Loucy (cell line): ENCODE data around the gene ADCY4.

Experiments
- H2AFZ ChIP-seq: fragments of 200-600 bp; sonication (generic); 2 replicates; pipeline ENCODE4 v1.6.0; 2016; ENCODE audit warnings: antibody characterized with exemption, mild to moderate bottlenecking, low read length, moderate library complexity
- H3F3A ChIP-seq: fragments of 200-600 bp; 2 replicates; pipeline ENCODE4 v1.6.0; 2016; ENCODE audit warnings: antibody characterized with exemption, low read depth, mild to moderate bottlenecking
- H3K27me3 ChIP-seq: fragments of 200-600 bp; sonication (generic); 2 replicates; pipeline ENCODE4 v1.6.1; 2014; ENCODE audit warnings: low read length, mild to moderate bottlenecking; ENCODE audit not compliant: insufficient read depth, poor library complexity, severe bottlenecking
- H3K36me3 ChIP-seq: fragments of 200-600 bp; sonication (generic); 2 replicates; pipeline ENCODE4 v1.6.1; 2016; ENCODE audit warnings: low read length; ENCODE audit not compliant: insufficient read depth
- H3K4me1 ChIP-seq: fragments of 200-600 bp; sonication (generic); 2 replicates; pipeline ENCODE4 v1.5.1; 2014; ENCODE audit warnings: low read length, mild to moderate bottlenecking; ENCODE audit not compliant: insufficient read depth, poor library complexity, severe bottlenecking
- H3K4me2 ChIP-seq: fragments of 200-600 bp; sonication (generic); 2 replicates; pipeline ENCODE4 v1.6.0; 2014; ENCODE audit warnings: antibody characterized with exemption, low read length, low read depth, mild to moderate bottlenecking; ENCODE audit not compliant: poor library complexity, severe bottlenecking
- H3K4me3 ChIP-seq: fragments of 200-600 bp; sonication (generic); 2 replicates; pipeline ENCODE4 v1.5.1; 2014; ENCODE audit warnings: low read length, mild to moderate bottlenecking, mixed read lengths; ENCODE audit not compliant: poor library complexity, severe bottlenecking
- H3K79me2 ChIP-seq: fragments of 200-600 bp; sonication (generic); 2 replicates; pipeline ENCODE4 v1.6.1; 2014; ENCODE audit warnings: low read length; ENCODE audit not compliant: insufficient read depth
- H3K9ac ChIP-seq: fragments of 200-600 bp; sonication (generic); 2 replicates; pipeline ENCODE4 v1.6.0; 2014; ENCODE audit warnings: mild to moderate bottlenecking, low read depth, low read length, moderate library complexity; ENCODE audit not compliant: poor library complexity, severe bottlenecking
- H3K9me2 ChIP-seq: fragments of 200-600 bp; sonication (generic); replicated peaks from 2 replicates; pipeline ENCODE4 v1.6.1; 2016; ENCODE audit warnings: low read depth, low read length, mixed read lengths
- H3K9me3 ChIP-seq: fragments of 200-600 bp; sonication (generic); 2 replicates; pipeline ENCODE4 v1.6.1; 2014; ENCODE audit warnings: mild to moderate bottlenecking, antibody characterized with exemption, low read length, low read depth; ENCODE audit not compliant: insufficient read depth
- H4K20me1 ChIP-seq: fragments of 200-600 bp; sonication (generic); 2 replicates; pipeline ENCODE4 v1.6.0; 2014; ENCODE audit warnings: antibody characterized with exemption, low read length, mild to moderate bottlenecking; ENCODE audit not compliant: insufficient read depth, poor library complexity, severe bottlenecking
- CTCF ChIP-seq: fragments of 200-600 bp; sonication (generic); conservative IDR thresholded peaks from 2 replicates; pipeline ENCODE4 v1.5.1; 2014; ENCODE audit warnings: mild to moderate bottlenecking, antibody characterized with exemption, low read length
- EZH2phosphoT487 ChIP-seq: fragments of 200-600 bp; IDR thresholded peaks from 2 replicates; pipeline ENCODE4 v1.6.1; 2018; ENCODE audit warnings: antibody characterized with exemption, mild to moderate bottlenecking, moderate library complexity, borderline replicate concordance

ADCY4 gene

GRCh38 chr14:24286996-24287395 lies 47.9 kb downstream of the ADCY4 start:
- Histone ChIP-seq H3K9me2 (no peaks in the 10 kb centered on the region), H4K20me1 (no peaks in the 10 kb centered on the region), H3K9ac (no peak overlapping the region), H3K4me2 (no peak overlapping the region), H3K27me3 (no peaks in the 10 kb centered on the region), H2AFZ (no peak overlapping the region), H3K4me1 (no peaks in the 10 kb centered on the region), H3K79me2 (no peaks in the 10 kb centered on the region), H3K4me3 (no peak overlapping the region), H3K9me3 (no peaks in the 10 kb centered on the region), H3K36me3 (peaks cover 4% of the 10 kb centered on the region; the same call in 1 of the 2 replicates), H3F3A (no peaks in the 10 kb centered on the region)
- no peak for TF ChIP-seq CTCF
- TF ChIP-seq EZH2phosphoT487, result no peak

- Histone ChIP-seq H3K36me3 (peaks cover 2% of the 10 kb centered on the region; the same call in 1 of the 2 replicates), H3K4me3 (no peak overlapping the region), H3K9me2 (no peaks in the 10 kb centered on the region), H3K79me2 (no peaks in the 10 kb centered on the region), H3K27me3 (no peaks in the 10 kb centered on the region), H3K9ac (no peak overlapping the region), H4K20me1 (no peaks in the 10 kb centered on the region), H2AFZ (no peak overlapping the region), H3K4me2 (no peak overlapping the region), H3F3A (no peaks in the 10 kb centered on the region), H3K4me1 (no peaks in the 10 kb centered on the region), H3K9me3 (no peaks in the 10 kb centered on the region)
- TF ChIP-seq CTCF, result no peak
- no peak for TF ChIP-seq EZH2phosphoT487
Measured at GRCh38 chr14:24285351-24285750, 49.5 kb downstream of the ADCY4 start.

GRCh38 chr14:24284501-24285035 lies 50.3 kb downstream of the ADCY4 start:
- Histone ChIP-seq H3K9me2 (no peaks in the 10 kb centered on the region), H3K9ac (no peak overlapping the region), H3K79me2 (no peaks in the 10 kb centered on the region), H3F3A (no peaks in the 10 kb centered on the region), H3K27me3 (no peaks in the 10 kb centered on the region), H4K20me1 (no peaks in the 10 kb centered on the region), H3K4me2 (no peak overlapping the region), H3K36me3 (no peaks in the 10 kb centered on the region), H3K9me3 (no peaks in the 10 kb centered on the region), H3K4me3 (no peak overlapping the region), H2AFZ (no peak overlapping the region), H3K4me1 (no peaks in the 10 kb centered on the region)
- TF ChIP-seq EZH2phosphoT487 (no peak), CTCF (no peak)
